HG02571 (cell line): Measurements from ENCODE around the gene IVD.

Experiments used
- ATAC-seq: cut with Tn5 transposase; IDR thresholded peaks from one replicate; pipeline ENCODE4 v1.9.1; 2021; ENCODE audit warnings: mild to moderate bottlenecking, moderate library complexity; ENCODE audit not compliant: unreplicated experiment

IVD gene

GRCh38 chr15:40413036-40413435, 7.4 kb downstream of the IVD start:
- no peak for ATAC-seq

DNA sequence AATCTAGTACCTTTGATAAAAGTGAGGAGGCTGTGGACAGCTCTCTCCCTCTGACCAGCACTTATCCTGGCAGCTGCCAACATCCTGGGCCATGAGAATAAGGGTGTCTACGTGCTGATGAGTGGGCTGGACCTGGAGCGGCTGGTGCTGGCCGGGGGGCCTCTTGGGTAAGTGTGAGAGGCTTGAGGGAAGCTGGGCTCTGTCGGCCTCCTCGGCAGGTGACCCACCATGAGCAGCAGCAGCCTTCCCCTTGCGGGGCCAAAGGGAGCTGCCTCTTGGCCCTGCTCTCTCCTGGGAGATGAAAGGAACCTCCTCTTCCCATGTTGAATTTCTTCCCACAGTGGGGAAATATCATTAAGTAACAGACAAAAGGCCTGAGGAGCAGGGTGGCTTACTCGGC, 9.2 kb downstream of the IVD start:
- no peak for ATAC-seq

- no peak for ATAC-seq
Observed at GRCh38 chr15:40415226-40415625, 9.6 kb downstream of the IVD start.

- ATAC-seq = no peak
Observed at GRCh38 chr15:40416056-40416455, 10.5 kb downstream of the IVD start.

GRCh38 chr15:40418126-40418525, 12.5 kb downstream of the IVD start:
- no peak for ATAC-seq

- ATAC-seq = no peak
Observed at GRCh38 chr15:40420071-40420713, 14.6 kb downstream of the IVD start.

GRCh38 chr15:40420793-40421192, 15.2 kb downstream of the IVD start:
- ATAC-seq = no peak

- ATAC-seq = no peak
Observed at GRCh38 chr15:40421246-40422157, 15.9 kb downstream of the IVD start.

DNA sequence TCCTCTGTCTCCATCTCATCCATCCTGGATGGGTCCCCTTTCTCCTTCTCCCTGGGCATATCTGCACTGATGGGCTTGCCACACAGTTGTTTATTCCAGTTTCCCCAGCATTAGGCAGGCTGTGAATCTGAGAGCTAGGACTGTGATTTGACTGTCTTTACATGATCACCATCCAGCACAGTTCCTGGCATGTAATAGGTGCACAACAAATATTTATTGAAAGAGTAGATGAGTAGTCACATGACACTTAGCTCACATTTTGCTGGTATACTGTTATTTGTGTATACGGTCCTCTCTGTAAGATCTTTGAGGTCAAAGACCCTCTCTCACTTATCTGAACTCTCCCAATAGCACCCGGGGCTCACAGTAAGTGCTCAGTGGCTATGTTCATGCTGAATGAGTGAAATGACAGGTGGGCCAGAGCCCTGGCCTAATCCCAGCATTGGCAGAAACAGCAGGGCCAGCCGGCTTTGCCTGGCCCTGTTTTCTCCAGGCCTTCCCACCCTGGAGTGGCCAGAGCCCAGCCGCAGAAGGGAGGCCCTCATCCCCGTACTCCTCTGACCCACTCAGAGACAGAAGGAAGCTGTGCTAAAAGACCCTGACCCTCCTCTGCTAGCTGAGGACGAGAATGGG, 19.0 kb downstream of the IVD start:
- ATAC-seq = no peak

- no peak for ATAC-seq
Observed at GRCh38 chr15:40425681-40426080, 20.1 kb downstream of the IVD start.

DNA sequence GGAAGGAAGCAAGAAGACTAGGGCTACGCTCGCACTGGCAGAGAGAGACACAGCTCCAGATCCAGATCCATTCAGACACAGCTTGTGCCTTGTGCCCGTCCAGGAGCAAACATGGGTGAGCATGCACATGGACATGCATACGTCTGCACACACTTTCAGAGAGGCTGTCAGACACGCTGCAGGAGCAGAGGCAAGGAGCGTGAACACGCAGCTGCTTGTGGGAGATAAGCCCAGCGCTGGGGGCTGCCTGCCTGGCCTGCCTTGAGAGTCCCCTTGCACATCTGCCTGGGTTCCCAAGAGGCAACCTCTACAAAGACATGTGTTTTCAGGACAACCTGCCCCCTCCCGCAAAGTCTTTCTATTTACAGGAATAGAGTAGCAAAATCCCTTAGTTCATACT, 21.6 kb downstream of the IVD start:
- no peak for ATAC-seq

DNA sequence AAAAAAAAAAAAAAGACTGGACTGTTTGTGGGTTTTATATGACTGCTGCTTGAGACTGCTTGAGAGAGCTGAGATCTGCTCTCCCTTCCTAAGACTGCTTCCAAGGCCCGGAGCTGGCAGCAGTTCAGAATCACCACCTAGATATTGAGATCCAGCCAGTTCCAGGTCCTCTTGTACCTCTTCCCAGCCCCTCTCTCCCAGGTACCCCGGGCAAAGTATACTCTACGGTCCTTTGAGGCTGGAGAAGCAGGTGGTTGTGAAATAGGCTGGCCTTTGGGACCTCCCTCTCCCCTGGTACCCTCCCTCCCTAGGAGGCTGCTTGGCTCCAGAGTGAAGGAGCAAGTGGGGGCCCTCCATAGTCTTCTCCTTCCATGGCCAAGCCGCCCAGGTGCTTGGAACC, 22.6 kb downstream of the IVD start:
- no peak for ATAC-seq

- ATAC-seq = no peak
Observed at GRCh38 chr15:40429068-40429710, 23.6 kb downstream of the IVD start.

DNA sequence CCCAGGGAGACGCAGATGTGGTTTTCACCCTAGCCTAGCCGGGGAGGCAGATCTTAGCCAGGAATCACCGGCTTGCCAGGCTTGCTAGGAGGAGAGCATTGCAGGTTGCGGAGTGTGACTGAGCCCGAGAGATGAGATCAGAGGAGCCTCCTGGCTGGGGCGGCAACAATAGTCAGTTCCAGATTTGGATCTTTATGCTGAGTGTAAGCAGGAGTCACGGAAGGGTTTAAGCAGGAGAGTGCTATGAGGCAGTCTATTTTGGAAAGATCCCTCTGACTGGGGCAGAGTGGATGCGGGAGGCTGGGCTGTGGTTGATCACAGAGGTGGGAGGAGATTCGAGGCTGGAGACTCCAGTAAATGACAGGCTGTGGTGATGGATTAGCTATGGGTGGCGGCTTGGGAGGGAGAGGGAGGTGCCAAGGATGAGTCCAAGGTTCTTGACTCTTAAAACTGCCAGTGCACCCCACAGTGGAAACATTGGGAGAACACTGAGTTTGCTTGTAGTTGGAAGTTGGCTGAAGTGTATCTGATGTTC, 24.7 kb downstream of the IVD start:
- ATAC-seq = no peak

GRCh38 chr15:40435023-40435709, 29.6 kb downstream of the IVD start:
- ATAC-seq = no peak

DNA sequence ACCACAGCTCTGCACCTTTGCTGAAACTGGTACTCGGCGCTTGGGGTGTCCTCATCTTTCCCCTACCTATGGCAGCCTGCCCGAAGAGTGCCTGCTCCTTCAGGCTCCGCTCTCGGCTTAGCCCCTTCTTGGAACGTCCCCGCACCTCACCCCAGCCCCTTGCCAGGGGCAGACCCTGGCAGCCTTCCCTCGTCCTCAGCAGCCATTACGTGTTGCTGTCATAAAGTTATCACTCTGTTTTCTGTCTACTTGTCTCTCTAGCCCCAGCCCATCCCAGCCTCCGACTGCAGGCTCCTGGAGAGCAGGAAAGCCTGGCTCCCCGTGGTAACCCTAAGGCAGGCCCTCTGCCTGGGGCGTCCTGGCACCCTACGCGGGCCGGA, 30.1 kb downstream of the IVD start:
- ATAC-seq = no peak

GRCh38 chr15:40436116-40436891, 30.7 kb downstream of the IVD start:
- ATAC-seq = no peak

- ATAC-seq = no peak
Observed at GRCh38 chr15:40436892-40437751, 31.5 kb downstream of the IVD start.
